OCI-LY1 (cell line): ENCODE measurements around the gene DMWD.

Experiments used
- CTCF ChIP-seq: fragments of 200-600 bp; sonication (generic), shearing (Covaris generic); IDR thresholded peaks from 2 replicates; pipeline ENCODE4 v1.5.1; 2017; ENCODE audit warnings: mild to moderate bottlenecking, antibody characterized with exemption, low read length, moderate library complexity, mixed read lengths
- EZH2 ChIP-seq: fragments of 200-600 bp; sonication (generic), shearing (Covaris generic); IDR thresholded peaks from 2 replicates; pipeline ENCODE4 v1.8.0; 2017; ENCODE audit warnings: borderline replicate concordance, mixed run types, mild to moderate bottlenecking, antibody characterized with exemption, low read length, moderate library complexity, mixed read lengths

GRCh38 chr19:45827459-45828093 is 34.9 kb upstream of the DMWD start:
- no peak for TF ChIP-seq EZH2
- TF ChIP-seq CTCF = no peak
